GM21737 (cell line): ENCODE data around the gene KRT76.

ENCODE experiments used
- ATAC-seq: cut with Tn5 transposase; IDR thresholded peaks from one replicate; pipeline ENCODE4 v1.9.1; 2021; ENCODE audit warnings: mild to moderate bottlenecking, moderate library complexity; ENCODE audit not compliant: unreplicated experiment

Gene KRT76

GRCh38 chr12:52787324-52788191 lies 10.4 kb upstream of the KRT76 start:
- ATAC-seq: no peak

GRCh38 chr12:52784909-52785308 lies 7.8 kb upstream of the KRT76 start:
- no peak for ATAC-seq

- ATAC-seq: no peak
Measured at GRCh38 chr12:52783563-52784316, 6.6 kb upstream of the KRT76 start.

GRCh38 chr12:52782502-52782901 lies 5.4 kb upstream of the KRT76 start:
- no peak for ATAC-seq

GRCh38 chr12:52781399-52782082 lies 4.4 kb upstream of the KRT76 start:
- no peak for ATAC-seq

GRCh38 chr12:52779914-52780313 lies 2.8 kb upstream of the KRT76 start:
- no peak for ATAC-seq

- ATAC-seq: no peak
Measured at GRCh38 chr12:52778833-52779232, 1.7 kb upstream of the KRT76 start.

GRCh38 chr12:52777566-52777965 lies 421 bp upstream of the KRT76 start:
- ATAC-seq: no peak

GRCh38 chr12:52776435-52776834 lies 710 bp downstream of the KRT76 start:
- ATAC-seq: no peak

GRCh38 chr12:52774629-52775250 lies 2.4 kb downstream of the KRT76 start:
- ATAC-seq: no peak

- ATAC-seq: no peak
Measured at GRCh38 chr12:52772772-52773171, 4.4 kb downstream of the KRT76 start.

- no peak for ATAC-seq
Measured at GRCh38 chr12:52772188-52772587, 5.0 kb downstream of the KRT76 start.

GRCh38 chr12:52771505-52771904 lies 5.6 kb downstream of the KRT76 start:
- ATAC-seq: no peak

- ATAC-seq: no peak
Measured at GRCh38 chr12:52771088-52771487, 6.1 kb downstream of the KRT76 start.

- no peak for ATAC-seq
Measured at GRCh38 chr12:52769946-52770345, 7.2 kb downstream of the KRT76 start.

GRCh38 chr12:52769354-52769753 lies 7.8 kb downstream of the KRT76 start:
- ATAC-seq: no peak

GRCh38 chr12:52768479-52769200 lies 8.5 kb downstream of the KRT76 start:
- no peak for ATAC-seq

- ATAC-seq: no peak
Measured at GRCh38 chr12:52767427-52767826, 9.7 kb downstream of the KRT76 start.

GRCh38 chr12:52767020-52767379 lies 10.1 kb downstream of the KRT76 start:
- ATAC-seq: no peak

- ATAC-seq: no peak
Measured at GRCh38 chr12:52766351-52767019, 10.7 kb downstream of the KRT76 start.
